GM12872 (cell line): ENCODE results near the gene PDE4D.

Experiments
- CTCF ChIP-seq: IDR thresholded peaks from 3 replicates; pipeline ENCODE4 v1.5.1; 2011; ENCODE audit warnings: low read depth, mild to moderate bottlenecking, low read length, moderate library complexity; ENCODE audit not compliant: insufficient read depth

PDE4D gene

GRCh38 chr5:59320420-59320819, 573.1 kb downstream of the PDE4D start:
- TF ChIP-seq CTCF = no peak

- TF ChIP-seq CTCF = no peak
Measured at GRCh38 chr5:59319250-59319649, 574.3 kb downstream of the PDE4D start.

- no peak for TF ChIP-seq CTCF
Measured at GRCh38 chr5:59317774-59318205, 575.7 kb downstream of the PDE4D start.

GRCh38 chr5:59317023-59317773, 576.3 kb downstream of the PDE4D start:
- TF ChIP-seq CTCF = no peak

- no peak for TF ChIP-seq CTCF
Measured at GRCh38 chr5:59312223-59312622, 581.3 kb downstream of the PDE4D start.

GRCh38 chr5:59301727-59302126, 591.8 kb downstream of the PDE4D start:
- TF ChIP-seq CTCF = no peak

- no peak for TF ChIP-seq CTCF
Measured at GRCh38 chr5:59300930-59301329, 592.6 kb downstream of the PDE4D start.
